Fibroblast of lung (primary cell): ENCODE results near the gene SORCS2.

ENCODE experiments used
- CTCF ChIP-seq, 2 donors: IDR thresholded peaks in 1 of 2; conservative IDR thresholded peaks in 1 of 2; 1 replicate in 1 of 2; 2 replicates in 1 of 2; pipeline ENCODE4 v1.5.1; 2011 to 2012; ENCODE audit warnings: low read length in 2 of 2, control low read depth in 1 of 2, inconsistent platforms in 1 of 2, low read depth in 1 of 2, mild to moderate bottlenecking in 1 of 2
- EZH2 ChIP-seq: IDR thresholded peaks from 2 replicates; pipeline ENCODE4 v1.5.1; 2012; ENCODE audit warnings: low read length, control low read depth, mild to moderate bottlenecking; ENCODE audit errors: missing control alignments

GRCh38 chr4:7627251-7628250 lies 435.2 kb downstream of the SORCS2 start:
- TF ChIP-seq CTCF (conservative IDR thresholded peaks at IDR 0.05 in 1 of 2, IDR thresholded peaks at IDR 0.05 in 1 of 2; ENCODE audit: low read depth in 1 of 2, low read length in 2 of 2) = no peak
- no peak for TF ChIP-seq EZH2
